Mucosa of rectum (tissue), 2 donors: ENCODE data around the gene DNAJC15.

Source experiments
- H3K27ac ChIP-seq, 2 donors: one replicate each; pipeline ENCODE4 v1.7.0; 2013; ENCODE audit warnings: inconsistent platforms in 2 of 2, low read depth in 2 of 2, low read length in 2 of 2
- H3K27me3 ChIP-seq, 2 donors: one replicate each; pipeline ENCODE4 v1.7.0; 2013; ENCODE audit warnings: low read length in 2 of 2; ENCODE audit not compliant: control insufficient read depth in 2 of 2, insufficient read depth in 2 of 2
- H3K36me3 ChIP-seq, 2 donors: one replicate each; pipeline ENCODE4 v1.7.0; 2013; ENCODE audit warnings: low read length in 2 of 2; ENCODE audit not compliant: control insufficient read depth in 2 of 2, insufficient read depth in 2 of 2
- H3K4me1 ChIP-seq, 2 donors: one replicate each; pipeline ENCODE4 v1.7.0; 2013; ENCODE audit warnings: low read length in 2 of 2, mild to moderate bottlenecking in 1 of 2; ENCODE audit not compliant: control insufficient read depth in 2 of 2, insufficient read depth in 2 of 2
- H3K4me3 ChIP-seq, 2 donors: one replicate each; pipeline ENCODE4 v1.7.0; 2013; ENCODE audit warnings: low read length in 2 of 2
- H3K9ac ChIP-seq, 2 donors: one replicate each; pipeline ENCODE4 v1.7.0; 2013; ENCODE audit warnings: low read length in 2 of 2, low read depth in 1 of 2, mild to moderate bottlenecking in 1 of 2
- H3K9me3 ChIP-seq, 2 donors: one replicate each; pipeline ENCODE4 v1.7.0; 2013; ENCODE audit warnings: low read length in 2 of 2; ENCODE audit not compliant: control insufficient read depth in 2 of 2
- donor health status: healthy.
- donor health status: Normal muscosa, but diverticular disease.

The DNAJC15 gene

DNA sequence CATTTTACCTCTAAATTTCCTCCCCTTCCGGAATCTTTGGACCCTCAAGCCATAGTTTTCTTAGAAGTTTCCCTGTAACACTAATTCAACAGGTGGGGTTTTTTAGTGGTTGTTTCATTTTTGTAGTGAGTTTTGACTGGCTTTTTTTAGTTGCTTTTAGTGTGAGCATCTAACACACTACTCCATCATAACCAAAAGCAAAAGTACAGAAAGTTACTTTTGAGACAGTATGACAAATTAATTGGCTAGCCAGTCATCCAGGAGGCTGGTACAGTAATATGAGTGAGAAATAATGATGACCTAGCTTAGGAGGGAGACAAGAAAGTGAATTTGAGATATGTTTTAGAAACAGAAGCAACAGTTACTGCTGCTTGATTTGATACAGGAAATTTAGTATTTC, 71.5 kb downstream of the DNAJC15 start:
- no peaks in the 10 kb centered on the region for H3K27me3 ChIP-seq
- H3K27ac ChIP-seq = no peak overlapping the region
- no peak overlapping the region for H3K4me3 ChIP-seq
- no peaks in the 10 kb centered on the region for H3K4me1 ChIP-seq
- no peak overlapping the region for H3K9ac ChIP-seq
- H3K9me3 ChIP-seq = no peaks in the 10 kb centered on the region
- peaks cover 0 to 3% of the 10 kb centered on the region in 2 donors for H3K36me3 ChIP-seq

DNA sequence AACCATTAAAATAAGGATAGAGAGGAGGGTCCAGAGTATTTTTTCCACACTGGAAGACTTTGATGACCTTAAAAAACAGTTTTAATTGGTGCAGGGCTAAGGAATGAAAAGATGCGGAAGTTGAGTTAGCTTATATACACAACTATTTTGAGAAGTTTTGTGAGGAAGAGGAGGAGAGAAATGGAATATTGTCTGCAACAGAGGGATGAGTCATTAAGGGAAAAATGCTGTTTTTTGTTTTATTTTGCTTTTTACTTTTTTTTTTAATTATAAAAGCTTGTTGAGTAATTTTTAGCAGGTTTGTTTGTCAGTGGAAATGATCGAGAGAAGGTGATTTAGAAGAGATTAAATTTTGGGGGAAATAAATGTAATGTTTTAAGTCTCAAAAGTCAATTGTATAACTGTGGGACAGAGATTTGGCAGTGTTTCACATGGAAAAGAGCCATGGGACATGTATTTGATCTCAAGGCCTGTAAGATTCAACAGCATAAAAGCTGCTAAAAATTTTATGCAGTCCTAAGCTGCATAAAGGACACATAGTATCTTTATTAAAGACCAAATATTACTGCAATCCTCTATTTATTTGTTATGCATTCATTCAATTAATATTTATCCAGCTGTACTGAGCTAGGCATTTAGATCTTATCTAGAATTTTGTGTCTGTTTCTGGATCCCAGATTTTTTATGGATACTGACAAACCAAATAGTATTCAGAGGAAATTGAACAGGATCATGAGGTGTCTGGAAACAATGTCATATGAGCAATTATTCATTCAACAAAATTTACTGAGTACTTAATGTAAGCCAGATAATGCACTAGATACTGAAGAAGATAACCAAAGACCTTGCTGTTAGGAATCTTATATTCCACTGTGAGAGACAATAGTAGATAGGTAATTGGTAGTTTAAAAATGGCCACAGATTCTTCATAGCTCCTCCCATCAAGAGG, 72.7 kb downstream of the DNAJC15 start:
- peaks cover 0 to 3% of the 10 kb centered on the region in 2 donors for H3K36me3 ChIP-seq
- H3K27ac ChIP-seq = no peak overlapping the region
- no peaks in the 10 kb centered on the region for H3K4me1 ChIP-seq
- no peaks in the 10 kb centered on the region for H3K9me3 ChIP-seq
- no peaks in the 10 kb centered on the region for H3K27me3 ChIP-seq
- no peak overlapping the region for H3K4me3 ChIP-seq
- H3K9ac ChIP-seq = no peak overlapping the region

- Histone ChIP-seq H3K27ac (no peak overlapping the region), H3K9ac (no peak overlapping the region), H3K9me3 (no peaks in the 10 kb centered on the region), H3K4me3 (no peak overlapping the region), H3K4me1 (peaks cover 0 to 2% of the 10 kb centered on the region in 2 donors), H3K36me3 (peaks cover 0 to 3% of the 10 kb centered on the region in 2 donors), H3K27me3 (no peaks in the 10 kb centered on the region)
These were observed 77.3 kb downstream of the DNAJC15 start for GRCh38 chr13:43100667-43101066.

DNA sequence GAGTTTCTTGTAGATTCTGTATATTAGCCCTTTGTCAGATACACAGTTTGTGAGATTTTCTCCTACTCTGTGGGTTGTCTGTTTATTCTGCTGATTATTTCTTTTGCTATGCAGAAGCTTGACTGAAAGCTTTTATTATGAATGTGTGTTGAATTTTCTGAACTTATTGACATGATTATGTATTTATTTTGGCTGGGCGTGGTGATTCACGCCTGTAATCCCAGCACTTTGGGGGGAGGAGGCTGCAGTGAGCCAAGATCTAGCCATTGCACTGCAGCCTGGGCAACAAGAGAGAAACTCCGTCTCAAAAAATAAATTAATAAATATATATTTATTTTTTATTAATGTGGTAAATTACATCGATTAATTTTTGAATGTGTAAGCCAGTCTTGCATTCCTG, 78.9 kb downstream of the DNAJC15 start:
- Histone ChIP-seq H3K4me3 (no peak overlapping the region), H3K4me1 (peaks cover 0 to 2% of the 10 kb centered on the region in 2 donors), H3K9ac (no peak overlapping the region), H3K27ac (no peak overlapping the region), H3K36me3 (no peaks in the 10 kb centered on the region), H3K9me3 (no peaks in the 10 kb centered on the region), H3K27me3 (no peaks in the 10 kb centered on the region)

DNA sequence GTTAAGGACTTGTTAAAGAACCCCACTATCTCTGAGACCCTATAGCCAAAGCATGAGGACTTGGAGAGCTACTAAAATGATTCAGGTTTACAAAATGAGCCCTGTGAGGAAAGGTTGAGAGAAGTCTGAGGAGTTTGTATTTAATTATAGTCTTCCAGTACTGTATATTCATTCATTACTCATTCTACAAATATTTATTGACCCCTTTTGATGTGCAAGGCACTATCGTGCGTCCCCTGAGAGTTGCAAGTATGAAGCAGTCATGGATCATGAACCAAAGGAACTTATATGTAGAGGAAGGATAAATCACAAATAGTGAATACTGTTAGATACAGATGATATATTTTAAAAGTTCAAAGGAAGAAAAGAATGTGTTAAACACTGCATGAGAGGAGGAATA, 84.4 kb downstream of the DNAJC15 start:
- Histone ChIP-seq H3K9ac (no peak overlapping the region), H3K4me3 (no peak overlapping the region), H3K27me3 (no peaks in the 10 kb centered on the region), H3K36me3 (no peaks in the 10 kb centered on the region), H3K27ac (no peak overlapping the region), H3K4me1 (no peaks in the 10 kb centered on the region), H3K9me3 (no peaks in the 10 kb centered on the region)

DNA sequence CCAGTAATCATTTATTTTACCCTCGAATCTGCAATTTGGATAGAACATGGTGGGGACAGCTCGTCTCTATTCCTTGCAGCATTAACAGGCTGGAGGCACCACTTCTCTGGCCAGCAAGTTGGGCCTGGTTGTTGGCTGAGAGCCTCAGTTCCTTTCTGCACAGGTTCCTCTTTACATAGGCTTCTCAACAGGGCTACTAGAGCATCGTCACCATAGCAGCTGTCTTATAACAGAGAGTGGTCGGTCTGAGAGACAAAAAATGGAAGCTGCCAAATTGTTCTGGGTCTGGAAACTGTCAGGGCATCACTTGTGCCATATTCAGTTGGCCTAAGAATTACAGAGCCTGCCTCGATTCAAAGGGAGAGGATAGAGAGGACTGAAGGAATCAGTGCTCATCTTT, 86.7 kb downstream of the DNAJC15 start:
- no peak overlapping the region for H3K9ac ChIP-seq
- H3K27me3 ChIP-seq = no peaks in the 10 kb centered on the region
- no peaks in the 10 kb centered on the region for H3K4me1 ChIP-seq
- no peak overlapping the region for H3K27ac ChIP-seq
- H3K9me3 ChIP-seq = no peaks in the 10 kb centered on the region
- no peaks in the 10 kb centered on the region for H3K36me3 ChIP-seq
- H3K4me3 ChIP-seq = no peak overlapping the region

GRCh38 chr13:43110658-43111057, 87.3 kb downstream of the DNAJC15 start:
- no peaks in the 10 kb centered on the region for H3K9me3 ChIP-seq
- no peak overlapping the region for H3K9ac ChIP-seq
- H3K4me3 ChIP-seq = no peak overlapping the region
- no peak overlapping the region for H3K27ac ChIP-seq
- no peaks in the 10 kb centered on the region for H3K4me1 ChIP-seq
- H3K27me3 ChIP-seq = no peaks in the 10 kb centered on the region
- H3K36me3 ChIP-seq = no peaks in the 10 kb centered on the region

- Histone ChIP-seq H3K4me1 (no peaks in the 10 kb centered on the region), H3K27me3 (no peaks in the 10 kb centered on the region), H3K36me3 (no peaks in the 10 kb centered on the region), H3K9ac (no peak overlapping the region), H3K4me3 (no peak overlapping the region), H3K27ac (no peak overlapping the region), H3K9me3 (no peaks in the 10 kb centered on the region)
These were observed 88.4 kb downstream of the DNAJC15 start for GRCh38 chr13:43111559-43112400.

DNA sequence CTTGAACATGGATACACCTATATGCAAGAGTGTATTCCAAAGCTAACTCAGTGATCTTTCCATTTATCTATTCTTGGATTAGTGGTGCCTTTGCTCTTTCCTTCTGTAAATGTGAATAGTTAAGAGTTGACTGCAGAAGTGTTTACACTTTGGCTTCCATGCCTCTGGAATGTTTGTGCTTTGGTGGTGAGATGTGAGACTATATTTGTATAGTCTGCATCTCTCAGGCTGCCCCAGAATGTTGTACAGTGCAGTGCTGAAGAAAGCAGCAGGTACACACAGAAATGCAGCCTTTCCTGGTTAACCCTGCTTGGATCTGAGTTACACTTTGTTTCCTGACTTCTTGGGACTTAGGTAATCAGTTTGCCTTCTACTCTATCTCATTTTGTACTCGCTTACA, 90.2 kb downstream of the DNAJC15 start:
- H3K36me3 ChIP-seq = no peaks in the 10 kb centered on the region
- no peak overlapping the region for H3K9ac ChIP-seq
- no peak overlapping the region for H3K4me3 ChIP-seq
- H3K27me3 ChIP-seq = no peaks in the 10 kb centered on the region
- no peaks in the 10 kb centered on the region for H3K4me1 ChIP-seq
- H3K9me3 ChIP-seq = no peaks in the 10 kb centered on the region
- H3K27ac ChIP-seq = no peak overlapping the region

DNA sequence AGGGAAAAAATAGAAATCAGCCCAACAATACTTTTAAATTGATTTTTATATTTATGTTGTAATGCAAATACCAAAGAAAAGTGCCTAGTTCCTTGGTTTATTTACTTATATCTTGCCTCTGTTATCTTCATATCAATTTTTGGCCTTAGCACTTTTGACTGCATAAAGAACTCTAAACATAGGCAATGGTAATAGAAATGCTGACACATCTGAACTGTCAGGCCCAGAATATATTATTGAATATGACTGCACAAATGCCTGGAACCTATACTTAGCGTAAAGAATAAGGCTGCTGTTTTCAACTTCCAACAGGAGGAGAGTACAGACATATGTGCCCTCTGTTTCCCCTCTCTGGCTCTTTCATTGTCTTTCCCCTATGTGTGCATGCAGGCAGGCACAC, 91.1 kb downstream of the DNAJC15 start:
- H3K27me3 ChIP-seq = no peaks in the 10 kb centered on the region
- H3K9ac ChIP-seq = no peak overlapping the region
- H3K4me3 ChIP-seq = no peak overlapping the region
- H3K36me3 ChIP-seq = no peaks in the 10 kb centered on the region
- no peak overlapping the region for H3K27ac ChIP-seq
- H3K9me3 ChIP-seq = no peaks in the 10 kb centered on the region
- H3K4me1 ChIP-seq = no peaks in the 10 kb centered on the region
